ENCODE measurements around the gene CEMIP2. TPM values are rescaled to one million over a fixed set of nuclear protein-coding genes. Genes with fewer than 3 reads are reported as not detected.

The CEMIP2 gene
- total and polyA plus RNA-seq, 2 of the 13 experiments (the other 11 are each of a cell fraction or from before 2014, with no cell fraction given) = 94.3 to 128 TPM

DNA sequence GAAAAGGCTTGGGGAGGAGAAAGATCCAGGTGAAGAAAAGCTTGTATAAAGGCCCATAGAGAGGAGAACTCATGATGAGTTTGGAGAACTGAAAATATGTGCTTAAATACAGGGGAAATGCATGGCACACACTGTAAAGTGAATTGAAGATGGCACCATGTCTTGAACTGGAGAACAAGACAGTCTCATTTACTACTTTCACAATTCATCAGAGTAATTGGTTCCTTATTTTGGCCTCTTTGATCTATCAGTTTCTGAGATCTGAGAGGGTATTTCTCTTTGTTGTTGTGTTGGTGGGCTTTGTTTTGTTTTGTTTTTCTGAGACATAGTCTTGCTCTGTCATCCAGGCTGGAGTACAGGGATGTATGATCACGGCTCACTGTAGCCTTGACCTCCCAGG, 98.2 kb downstream of the CEMIP2 start:
- no peak overlapping the region for H3K4me2 ChIP-seq (ENCODE audit: low read depth, low read length)
- H2AFZ ChIP-seq (ENCODE audit: low read length) = no peak overlapping the region
- ChIA-PET POLR2A (interaction anchor here (1.4 kb wide), 1 partner anchor 8 kb away, joined by 3 read pairs; no protein-coding TSS in a partner anchor), CTCF (ENCODE audit: low intra/inter-chr PET ratio, low total read pairs) (no interaction called here)
- no peak overlapping the region for H3K4me3 ChIP-seq (replicated peaks in 1 of 3; ENCODE audit: insufficient read depth in 1 of 3, low read depth in 2 of 3, low read length in 3 of 3)
- no peaks in the 10 kb centered on the region; a peak in 1 of 5 replicates for H3K27me3 ChIP-seq (ENCODE audit: control insufficient read depth in 1 of 2, insufficient read depth in 2 of 2, low read length in 2 of 2)
- H3K4me1 ChIP-seq (ENCODE audit: insufficient read depth, low read length) = peaks cover 37% of the 10 kb centered on the region
- no peak for TF ChIP-seq ZNF570 (CRISPR knock-in tag; IDR thresholded peaks at IDR 0.05; ENCODE audit: borderline replicate concordance)
- no peak for TF ChIP-seq SOX6 (IDR thresholded peaks at IDR 0.05)
- TF ChIP-seq SOX6 (CRISPR knock-in tag; IDR thresholded peaks at IDR 0.05) = 0 out of 2 replicates have a peak, but pooled peaks have one; percentile 13
- H3K27ac ChIP-seq (ENCODE audit: extremely low read length, insufficient read depth, low read length) = no peak overlapping the region
- H3K79me2 ChIP-seq (ENCODE audit: insufficient read depth, low read length) = no peaks in the 10 kb centered on the region
- H3K9ac ChIP-seq (ENCODE audit: insufficient read depth, low read depth, low read length) = no peak overlapping the region
- WGBS (ENCODE audit: low lambda C conversion rate) = 72% methylated on average over 1 of the region's 1 CpG
- FAIRE-seq (no peak), ATAC-seq (peak; percentile 16; the same call in 1 of the 3 replicates), DNase-seq (ENCODE audit: low spot score) (no peak)
- intact Hi-C loops (cut with micrococcal nuclease; ENCODE audit: unreplicated experiment) (loop anchor here (10.0 kb wide), 1 partner anchor 245 kb away; the partner anchor contains the start of genes ABHD17B and C9orf85), in situ Hi-C loops (cut with HindIII; ENCODE audit: extremely low pct_ligation_motif_present, low pct_unique_long_range_greater_than_20kb) (no loop called here)
- H3K9me3 ChIP-seq (ENCODE audit: low read length) = no peaks in the 10 kb centered on the region
- H3K36me3 ChIP-seq (replicated peaks in 1 of 2; ENCODE audit: control insufficient read depth in 1 of 2, insufficient read depth in 2 of 2, low read length in 2 of 2) = no peaks in the 10 kb centered on the region
- H4K20me1 ChIP-seq (ENCODE audit: insufficient read depth, low read length) = no peaks in the 10 kb centered on the region
- BruUV-seq (replicated peaks) = no TSS peak

DNA sequence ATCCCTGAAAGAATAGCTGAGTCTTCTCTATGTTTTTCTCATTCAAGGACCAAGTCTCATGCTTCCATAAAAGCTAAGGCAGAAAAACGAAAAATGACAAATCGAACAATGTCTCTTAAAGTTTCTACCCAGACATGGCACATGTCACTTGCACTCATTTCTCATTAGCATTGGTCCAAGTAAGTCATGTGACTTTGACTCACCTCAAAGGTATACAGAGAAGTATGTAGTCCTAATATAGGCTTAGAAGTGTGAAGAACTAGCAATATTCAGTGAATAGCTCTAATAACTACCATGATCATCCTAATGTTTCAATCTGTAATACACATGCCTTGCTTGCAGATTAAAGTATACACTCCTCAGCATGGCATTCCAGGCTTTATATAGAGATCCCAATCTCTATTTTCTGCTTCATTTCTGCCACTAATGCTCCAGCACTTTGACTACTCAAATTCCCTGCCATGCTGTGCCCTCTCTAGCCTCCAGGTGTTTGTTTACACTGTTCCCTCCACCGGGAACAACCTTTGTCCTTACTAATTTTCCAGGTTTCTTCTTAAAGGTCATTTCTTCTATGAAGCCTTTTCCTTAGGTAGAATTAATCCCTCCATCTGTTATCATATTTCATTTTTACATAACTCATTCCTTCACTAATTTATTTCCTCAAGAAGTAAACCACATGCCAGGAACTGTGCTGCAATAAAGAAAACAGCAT, 98.9 kb downstream of the CEMIP2 start:
- H3K4me1 ChIP-seq (ENCODE audit: insufficient read depth, low read length) = peaks cover 38% of the 10 kb centered on the region
- POLR2A ChIA-PET = interaction anchor here (1.4 kb wide), 1 partner anchor 9 kb away, joined by 3 read pairs; no protein-coding TSS in a partner anchor
- H3K36me3 ChIP-seq (replicated peaks in 1 of 2; ENCODE audit: control insufficient read depth in 1 of 2, insufficient read depth in 2 of 2, low read length in 2 of 2) = no peaks in the 10 kb centered on the region
- FAIRE-seq = no peak
- in situ Hi-C loops (cut with HindIII; ENCODE audit: extremely low pct_ligation_motif_present, low pct_unique_long_range_greater_than_20kb) (no loop called here), intact Hi-C loops (cut with micrococcal nuclease; ENCODE audit: unreplicated experiment) (loop anchor here (5.0 kb wide), 1 partner anchor 678 kb away; no protein-coding TSS in a partner anchor)
- CTCF ChIA-PET (ENCODE audit: low intra/inter-chr PET ratio, low total read pairs) = no interaction called here
- H3K9ac ChIP-seq (ENCODE audit: insufficient read depth, low read depth, low read length) = no peak overlapping the region
- H4K20me1 ChIP-seq (ENCODE audit: insufficient read depth, low read length) = no peaks in the 10 kb centered on the region
- H3K4me3 ChIP-seq (replicated peaks in 1 of 3; ENCODE audit: insufficient read depth in 1 of 3, low read depth in 2 of 3, low read length in 3 of 3) = no peak overlapping the region
- DNase-seq (ENCODE audit: low spot score) = no peak
- no peaks in the 10 kb centered on the region; a peak in 1 of 5 replicates for H3K27me3 ChIP-seq (ENCODE audit: control insufficient read depth in 1 of 2, insufficient read depth in 2 of 2, low read length in 2 of 2)
- no peaks in the 10 kb centered on the region for H3K9me3 ChIP-seq (ENCODE audit: low read length)
- H3K4me2 ChIP-seq (ENCODE audit: low read depth, low read length) = no peak overlapping the region; the same call in 1 of the 2 replicates
- no peaks in the 10 kb centered on the region for H3K79me2 ChIP-seq (ENCODE audit: insufficient read depth, low read length)
- H3K27ac ChIP-seq (ENCODE audit: extremely low read length, insufficient read depth, low read length) = no peak overlapping the region
- BruUV-seq (replicated peaks) = no TSS peak
- WGBS (ENCODE audit: low lambda C conversion rate) = 67% methylated on average over 3 of the region's 3 CpGs
- H2AFZ ChIP-seq (ENCODE audit: low read length) = no peak overlapping the region
- peak; percentile 91 for ATAC-seq
- no peak for TF ChIP-seq FOXM1 (CRISPR knock-in tag; IDR thresholded peaks at IDR 0.05)
- no peak for TF ChIP-seq HNRNPLL (IDR thresholded peaks at IDR 0.05; ENCODE audit: low read depth, low read length, poor library complexity, severe bottlenecking)
- TF ChIP-seq PPARG (CRISPR knock-in tag; conservative IDR thresholded peaks at IDR 0.05) = peak; percentile 72; the same call in 1 of the 2 replicates
- 0 out of 2 replicates have a peak, but pooled peaks have one; percentile 15 for TF ChIP-seq SIX1 (CRISPR knock-in tag; IDR thresholded peaks at IDR 0.05; ENCODE audit: borderline replicate concordance)
- TF ChIP-seq NONO (IDR thresholded peaks at IDR 0.05) = no peak
- TF ChIP-seq NONO (CRISPR knock-in tag; conservative IDR thresholded peaks at IDR 0.05) = no peak
- TF ChIP-seq HNF4A (CRISPR knock-in tag; IDR thresholded peaks at IDR 0.05) = peak; percentile 25; the same call in 1 of the 2 replicates
- TF ChIP-seq TGIF2 (CRISPR knock-in tag; IDR thresholded peaks at IDR 0.05) = no peak
- TF ChIP-seq FOXA3 (CRISPR knock-in tag; IDR thresholded peaks at IDR 0.05) = peak; percentile 34; the same call in 1 of the 2 replicates
- TF ChIP-seq ZMYM4 (CRISPR knock-in tag; IDR thresholded peaks at IDR 0.05) = 0 out of 2 replicates have a peak, but pooled peaks have one; percentile 15
- TF ChIP-seq ZNF17 (CRISPR knock-in tag; IDR thresholded peaks at IDR 0.05) = no peak
- TF ChIP-seq, protein P1, sequence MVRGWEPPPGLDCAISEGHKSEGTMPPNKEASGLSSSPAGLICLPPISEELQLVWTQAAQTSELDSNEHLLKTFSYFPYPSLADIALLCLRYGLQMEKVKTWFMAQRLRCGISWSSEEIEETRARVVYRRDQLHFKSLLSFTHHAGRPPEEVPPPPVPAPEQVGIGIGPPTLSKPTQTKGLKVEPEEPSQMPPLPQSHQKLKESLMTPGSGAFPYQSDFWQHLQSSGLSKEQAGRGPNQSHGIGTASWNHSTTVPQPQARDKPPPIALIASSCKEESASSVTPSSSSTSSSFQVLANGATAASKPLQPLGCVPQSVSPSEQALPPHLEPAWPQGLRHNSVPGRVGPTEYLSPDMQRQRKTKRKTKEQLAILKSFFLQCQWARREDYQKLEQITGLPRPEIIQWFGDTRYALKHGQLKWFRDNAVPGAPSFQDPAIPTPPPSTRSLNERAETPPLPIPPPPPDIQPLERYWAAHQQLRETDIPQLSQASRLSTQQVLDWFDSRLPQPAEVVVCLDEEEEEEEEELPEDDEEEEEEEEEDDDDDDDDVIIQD (CRISPR knock-in tag; IDR thresholded peaks at IDR 0.05; ENCODE audit: low read depth) = peak; percentile 24; the same call in 1 of the 2 replicates
- TF ChIP-seq HMG20A (CRISPR knock-in tag; IDR thresholded peaks at IDR 0.05; ENCODE audit: borderline replicate concordance) = peak; percentile 33; the same call in 1 of the 2 replicates
- no peak for TF ChIP-seq FOXA1 (IDR thresholded peaks at IDR 0.05)
- peak; percentile 77 for TF ChIP-seq FOXA1 (CRISPR knock-in tag; IDR thresholded peaks at IDR 0.05)
- no peak for TF ChIP-seq ZNF235 (CRISPR knock-in tag; IDR thresholded peaks at IDR 0.05; ENCODE audit: borderline replicate concordance)
- no peak for TF ChIP-seq GTF2F1 (IDR thresholded peaks at IDR 0.05; ENCODE audit: low read length)
